ENCODE results near the gene CERK. TPM values are rescaled to one million over a fixed set of nuclear protein-coding genes. Genes with fewer than 3 reads are reported as not detected.

The CERK gene
- total and polyA plus RNA-seq, 2 of the 8 experiments (the other 6 are each of a cell fraction or from before 2014, with no cell fraction given) = 26.6 to 59.0 TPM

DNA sequence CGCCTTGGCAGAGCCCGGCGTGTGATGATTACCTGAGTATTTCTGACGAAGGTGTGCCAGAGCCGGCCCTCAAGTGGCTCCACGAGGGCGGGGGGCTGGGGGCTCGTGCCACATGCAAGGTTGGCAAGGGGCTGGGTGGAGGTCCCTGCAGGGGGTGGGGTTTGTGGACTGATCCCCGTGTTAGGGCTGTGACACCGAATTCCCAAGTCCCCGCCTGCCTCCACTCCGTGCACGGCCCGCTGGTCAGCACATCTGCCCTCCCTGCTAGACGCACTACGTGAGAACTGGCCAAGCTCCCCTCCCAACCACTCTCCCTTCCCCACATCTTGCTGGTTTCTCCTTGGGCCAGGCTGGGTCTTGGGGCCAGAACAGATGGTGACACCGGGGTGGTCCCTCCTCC, 83.6 kb downstream of the CERK start:
- H3K23me2 ChIP-seq (ENCODE audit: low read depth, low read length) = no peaks in the 10 kb centered on the region
- no peak for FAIRE-seq
- H3K56ac ChIP-seq (replicated peaks; ENCODE audit: insufficient read length, low read depth, low read length) = no peak overlapping the region

More for the DNA sequence above, 83.6 kb downstream of the CERK start:
- Histone ChIP-seq H2BK12ac (ENCODE audit: low read depth, low read length) (no peak overlapping the region), H3K14ac (ENCODE audit: insufficient read length) (no peak overlapping the region), H2BK15ac (ENCODE audit: low read length) (no peak overlapping the region), H4K8ac (ENCODE audit: extremely low read depth, insufficient read depth, low read length) (peak overlapping the region; percentile 71), H2BK120ac (replicated peaks; ENCODE audit: low read depth, low read length) (no peak overlapping the region), H3K4me2 (ENCODE audit: insufficient read depth in 1 of 2, low read depth in 2 of 2, low read length in 2 of 2) (no peak overlapping the region), H3K36me3 (ENCODE audit: control insufficient read depth in 2 of 4, insufficient read depth in 4 of 4, low read length in 3 of 4) (no peaks in the 10 kb centered on the region), H2BK5ac (ENCODE audit: low read depth, low read length) (no peak overlapping the region), H2AFZ (ENCODE audit: low read length) (no peak overlapping the region), H3K23ac (ENCODE audit: insufficient read length) (no peak overlapping the region), H4K91ac (replicated peaks; ENCODE audit: insufficient read length, low read length) (peak overlapping the region; percentile 47), H3K79me1 (ENCODE audit: low read depth, low read length) (peaks cover 5% of the 10 kb centered on the region; the same call in 1 of the 2 replicates), H2BK20ac (ENCODE audit: low read length) (no peak overlapping the region), H3K9me3 (ENCODE audit: insufficient read depth in 2 of 2, low read depth in 1 of 2, low read length in 1 of 2) (no peaks in the 10 kb centered on the region), H4K5ac (ENCODE audit: insufficient read length, low read depth, low read length) (no peak overlapping the region), H3K9ac (replicated peaks in 1 of 4; ENCODE audit: extremely low read depth in 1 of 4, low read depth in 3 of 4, low read length in 3 of 4) (no peak overlapping the region), H3K18ac (ENCODE audit: extremely low read depth, low read length) (no peak overlapping the region), H3K4me1 (replicated peaks in 1 of 4; ENCODE audit: control insufficient read depth in 3 of 4, insufficient read depth in 4 of 4, low read length in 3 of 4) (peaks cover 0 to 4% (median 1%) of the 10 kb centered on the region in 4 experiments; a peak in 2 of 7 replicates), H2AK5ac (ENCODE audit: low read depth, low read length) (no peak overlapping the region), H4K20me1 (replicated peaks in 1 of 2; ENCODE audit: control insufficient read depth in 1 of 2, insufficient read depth in 2 of 2, low read length in 2 of 2) (peaks cover 0 to 4% of the 10 kb centered on the region in 2 experiments), H3K4ac (replicated peaks; ENCODE audit: insufficient read length, low read depth, low read length) (no peak overlapping the region), H3K27me3 (replicated peaks in 1 of 4; ENCODE audit: control insufficient read depth in 3 of 4, extremely low read depth in 1 of 4, insufficient read depth in 3 of 4, low read length in 3 of 4) (no peaks in the 10 kb centered on the region), H3K79me2 (ENCODE audit: control insufficient read depth in 1 of 2, insufficient read depth in 2 of 2, low read length in 2 of 2) (no peaks in the 10 kb centered on the region), H3K27ac (ENCODE audit: low read depth, low read length) (no peak overlapping the region), H3K4me3 (ENCODE audit: extremely low read depth in 1 of 4, insufficient read depth in 2 of 4, low read depth in 3 of 4, low read length in 4 of 4) (no peak overlapping the region)
- ChIA-PET CTCF (ENCODE audit: partially characterized antibody) (no interaction called here), POLR2A (ENCODE audit: partially characterized antibody) (no interaction called here)
- TF ChIP-seq RAD21 (IDR thresholded peaks at IDR 0.05 in 1 of 2, conservative IDR thresholded peaks at IDR 0.05 in 1 of 2; ENCODE audit: low read depth in 2 of 2, low read length in 2 of 2) = no peak
- WGBS, 2 experiments (ENCODE audit: extremely low coverage in 1 of 2, insufficient coverage in 1 of 2, insufficient read length in 1 of 2, insufficient replicate concordance in 2 of 2, low coverage in 1 of 2, low lambda C conversion rate in 2 of 2, missing lambda C conversion rate in 1 of 2) = 90% methylated on average over 13 of the region's 17 CpGs; no CpG with 5 or more reads in 1 of the 2 experiments
- no peak for DNase-seq (ENCODE audit: low read depth in 1 of 2, low spot score in 2 of 2)

All from H1 (cell line).